HEK293 (cell line): ENCODE measurements around the gene GINS1.
A peak's percentile ranks its signal among the peaks of the same experiment; 100 is the strongest.

ENCODE experiments used
- CTCF ChIA-PET: fragments of 350-600 bp; formaldehyde crosslinking; extraction: SDS; loops from one replicate; lab custom pipeline; 2021; ENCODE audit warnings: antibody characterized with exemption; lab: Yijun Ruan, JAX
- POLR2A ChIA-PET: fragments of 300-600 bp; formaldehyde crosslinking; extraction: SDS; loops from one replicate; lab custom pipeline; 2020; ENCODE audit warnings: antibody characterized with exemption, inconsistent platforms; lab: Yijun Ruan, JAX
- H3K27ac ChIP-seq: fragments of 200-500 bp; sonication (Bioruptor generic); 2 replicates; pipeline ENCODE4 v1.5.1; 2014; ENCODE audit warnings: low read depth, low read length, control low read depth, inconsistent platforms; ENCODE audit errors: extremely low read depth
- H3K36me3 ChIP-seq, 2 experiments: fragments of 200-500 bp in 1 of 2; sonication (Bioruptor generic) in 1 of 2; 1 replicate in 1 of 2; 2 replicates in 1 of 2; pipeline ENCODE4 v1.5.1; 2014 to 2017; ENCODE audit warnings: inconsistent platforms in 2 of 2, low read length in 2 of 2; ENCODE audit not compliant: control insufficient read depth in 2 of 2, insufficient read depth in 1 of 2
- H3K4me1 ChIP-seq: fragments of 200-500 bp; sonication (Bioruptor generic); 2 replicates; pipeline ENCODE4 v1.5.1; 2014; ENCODE audit warnings: mild to moderate bottlenecking, low read length, inconsistent platforms; ENCODE audit not compliant: control insufficient read depth, insufficient read depth
- H3K4me3 ChIP-seq: 2 replicates; pipeline ENCODE4 v1.5.1; 2011; ENCODE audit warnings: low read depth, mild to moderate bottlenecking, control low read depth, low read length, moderate library complexity
- H3K9me3 ChIP-seq: fragments of 200-500 bp; sonication (Bioruptor generic); 2 replicates; pipeline ENCODE4 v1.5.1; 2014; ENCODE audit warnings: low read depth, low read length, inconsistent platforms; ENCODE audit not compliant: control insufficient read depth, insufficient read depth
- HIC1 ChIP-seq: fragments of 450-650 bp; formaldehyde crosslinking; IDR thresholded peaks from 2 replicates; pipeline ENCODE4 v1.5.1; 2016; ENCODE audit warnings: missing biosample characterization, missing genetic modification characterization
- HOXA7 ChIP-seq: sonication (generic); formaldehyde crosslinking; IDR thresholded peaks from 2 replicates; pipeline ENCODE4 v1.8.1; 2022; ENCODE audit warnings: missing genetic modification reagents, borderline replicate concordance
- IKZF3 ChIP-seq: fragments of 450-650 bp; IDR thresholded peaks from 2 replicates; pipeline ENCODE4 v1.5.0; 2018; ENCODE audit warnings: missing biosample characterization, mild to moderate bottlenecking, missing genetic modification characterization, moderate library complexity
- OSR2 ChIP-seq: fragments of 450-650 bp; formaldehyde crosslinking; IDR thresholded peaks from 2 replicates; pipeline ENCODE4 v1.5.1; 2016; ENCODE audit warnings: missing biosample characterization, missing genetic modification characterization
- PRDM1 ChIP-seq: fragments of 450-650 bp; formaldehyde crosslinking; IDR thresholded peaks from 2 replicates; pipeline ENCODE4; 2016; ENCODE audit warnings: missing biosample characterization, missing genetic modification characterization
- PRDM10 ChIP-seq: fragments of 450-650 bp; formaldehyde crosslinking; IDR thresholded peaks from 2 replicates; pipeline ENCODE4 v1.5.1; 2016; ENCODE audit warnings: missing biosample characterization, missing genetic modification characterization
- PRDM4 ChIP-seq: fragments of 450-650 bp; formaldehyde crosslinking; IDR thresholded peaks from 2 replicates; pipeline ENCODE4 v1.5.1; 2017; ENCODE audit warnings: missing biosample characterization, missing genetic modification characterization
- REST ChIP-seq: fragments of 450-650 bp; formaldehyde crosslinking; IDR thresholded peaks from 2 replicates; pipeline ENCODE4 v1.5.1; 2016; ENCODE audit warnings: missing biosample characterization, missing genetic modification characterization
- SCRT2 ChIP-seq: fragments of 450-650 bp; formaldehyde crosslinking; IDR thresholded peaks from 2 replicates; pipeline ENCODE4 v1.5.1; 2016; ENCODE audit warnings: missing biosample characterization, missing genetic modification characterization
- ZBTB20 ChIP-seq: fragments of 450-650 bp; formaldehyde crosslinking; IDR thresholded peaks from 2 replicates; pipeline ENCODE4 v1.5.1; 2016; ENCODE audit warnings: missing biosample characterization, missing genetic modification characterization
- ZBTB44 ChIP-seq: fragments of 450-650 bp; IDR thresholded peaks from 2 replicates; pipeline ENCODE4 v1.5.1; 2018; ENCODE audit warnings: missing biosample characterization, mild to moderate bottlenecking, missing genetic modification characterization
- ZIC2 ChIP-seq: fragments of 450-650 bp; formaldehyde crosslinking; IDR thresholded peaks from 2 replicates; pipeline ENCODE4 v1.5.1; 2016; ENCODE audit warnings: missing biosample characterization, missing genetic modification characterization
- ZNF214 ChIP-seq: fragments of 450-650 bp; formaldehyde crosslinking; IDR thresholded peaks from 2 replicates; pipeline ENCODE4 v1.5.1; 2017; ENCODE audit warnings: missing biosample characterization, mild to moderate bottlenecking, missing genetic modification characterization, borderline replicate concordance
- ZNF560 ChIP-seq: fragments of 450-650 bp; formaldehyde crosslinking; IDR thresholded peaks from 2 replicates; pipeline ENCODE4 v1.5.1; 2017; ENCODE audit warnings: missing biosample characterization, missing genetic modification characterization, borderline replicate concordance

Gene GINS1

GRCh38 chr20:25453035-25453810, 45.8 kb downstream of the GINS1 start (continued):
- TF ChIP-seq REST (tag by site-specific recombination) (peak; percentile 56), PRDM10 (tag by site-specific recombination) (peak; percentile 95), PRDM1 (tag by site-specific recombination) (0 out of 2 replicates have a peak, but pooled peaks have one; percentile 6), ZIC2 (tag by site-specific recombination) (peak; percentile 71), ZNF560 (tag by site-specific recombination) (no peak), PRDM4 (tag by site-specific recombination) (peak; percentile 16; the same call in 1 of the 2 replicates), ZBTB44 (tag by site-specific recombination) (peak; percentile 71)

GRCh38 chr20:25454153-25454900, 46.9 kb downstream of the GINS1 start:
- Histone ChIP-seq H3K27ac (no peak overlapping the region), H3K4me3 (no peak overlapping the region), H3K36me3 (peaks cover 7 to 53% of the 10 kb centered on the region in 2 experiments; a peak in 1 of 3 replicates), H3K9me3 (no peaks in the 10 kb centered on the region), H3K4me1 (no peaks in the 10 kb centered on the region)
- no peak for TF ChIP-seq ZBTB20
- no peak for TF ChIP-seq ZNF214 (tag by site-specific recombination)
- no peak for TF ChIP-seq HIC1 (tag by site-specific recombination)
- no peak for TF ChIP-seq IKZF3
- TF ChIP-seq HOXA7 (CRISPR knock-in tag) = no peak
- TF ChIP-seq SCRT2 (tag by site-specific recombination) = no peak
- TF ChIP-seq OSR2 (tag by site-specific recombination) = no peak
- POLR2A ChIA-PET = no interaction called here
- CTCF ChIA-PET = no interaction called here
